HG03139 (cell line): Measurements from ENCODE around the gene FLT4.
"Not testable (repeated sequence)": the region's sequence is repeated elsewhere in the genome, so short reads cannot be mapped to it uniquely, and the experiment has no call there.

Source experiments
- ATAC-seq: cut with Tn5 transposase; IDR thresholded peaks from one replicate; pipeline ENCODE4 v1.9.1; 2021; ENCODE audit not compliant: unreplicated experiment

FLT4 gene

DNA sequence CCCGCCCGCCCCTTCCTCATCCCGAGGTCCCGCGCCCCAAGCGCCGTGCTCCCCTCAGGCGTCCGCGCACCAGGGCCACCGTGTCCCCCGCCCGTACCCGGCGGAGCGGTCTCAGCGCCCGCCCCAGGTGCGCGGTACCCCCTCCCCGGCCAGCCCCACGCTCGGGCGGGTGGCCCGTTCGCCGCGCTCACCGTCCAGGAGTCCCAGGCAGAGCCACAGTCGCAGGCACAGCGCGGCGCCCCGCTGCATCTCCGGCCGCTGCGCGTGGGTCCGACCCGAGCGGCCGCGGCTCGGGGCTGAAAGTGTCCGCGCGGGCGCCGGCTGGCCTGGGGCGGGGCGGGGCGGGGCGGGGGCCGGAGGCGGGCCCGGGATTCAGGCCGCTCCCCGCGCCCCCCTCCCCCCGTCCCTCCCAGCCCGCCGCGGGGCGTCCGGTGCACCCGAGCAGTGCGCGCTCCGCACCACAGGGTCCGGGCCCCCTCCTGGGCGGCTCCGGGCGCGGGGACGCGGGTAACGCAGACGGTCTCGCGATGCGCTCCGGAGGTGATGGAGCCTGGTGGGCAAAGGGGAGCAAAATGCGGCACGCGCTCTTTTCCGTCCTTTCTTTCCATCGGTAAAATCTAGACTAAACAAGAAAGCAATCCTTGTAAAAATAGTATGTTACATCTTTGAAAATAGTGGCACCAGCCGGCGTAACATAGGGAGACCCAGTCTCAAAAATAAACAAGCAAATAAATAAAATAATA, at the start of gene FLT4:
TSS of gene FLT4 (minus strand) at position 304 of the 743 bp plus-strand sequence. CDS start at position 249, 55 bp downstream.
- ATAC-seq, result no peak

DNA sequence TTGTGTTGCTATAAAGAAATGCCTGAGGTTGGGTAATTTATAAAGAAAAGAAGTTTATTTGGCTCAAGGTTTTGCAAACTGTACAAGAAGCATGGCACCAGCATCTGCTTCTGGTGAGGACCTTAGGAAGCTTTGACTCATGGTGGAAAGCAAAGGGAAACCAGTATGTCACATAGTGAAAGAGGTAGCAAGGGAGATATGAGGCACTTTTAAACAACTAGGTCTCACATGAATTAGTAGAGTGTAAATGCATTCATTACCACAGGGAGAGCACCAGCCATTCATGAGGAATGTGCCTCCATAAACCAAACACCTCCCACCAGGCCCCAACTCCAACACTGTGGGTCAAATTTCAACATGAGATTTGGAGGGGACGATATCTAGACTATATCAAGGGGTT, 49.6 kb upstream of the FLT4 start:
- no peak for ATAC-seq

DNA sequence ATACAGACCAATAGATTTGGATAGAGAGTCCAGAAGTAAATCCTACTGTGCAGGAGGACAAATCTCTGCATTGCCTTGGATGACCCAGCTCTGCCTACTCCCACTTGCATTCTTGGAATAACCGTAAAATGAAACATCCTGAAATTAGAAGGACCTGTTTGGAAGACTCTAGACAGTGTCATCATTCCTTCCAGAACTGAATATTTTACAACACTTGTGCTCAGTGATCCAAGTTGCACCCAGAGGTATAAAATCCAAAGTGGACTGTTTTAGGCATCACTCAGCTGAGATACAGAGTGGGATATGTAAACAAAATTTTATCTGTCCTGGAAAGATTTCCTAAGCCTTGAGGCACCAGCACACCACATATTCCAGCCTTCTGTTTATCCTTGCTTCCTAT, 46.7 kb upstream of the FLT4 start:
- no peak for ATAC-seq

- ATAC-seq, result no peak
Observed at GRCh38 chr5:180692429-180692828, 43.0 kb upstream of the FLT4 start.

DNA sequence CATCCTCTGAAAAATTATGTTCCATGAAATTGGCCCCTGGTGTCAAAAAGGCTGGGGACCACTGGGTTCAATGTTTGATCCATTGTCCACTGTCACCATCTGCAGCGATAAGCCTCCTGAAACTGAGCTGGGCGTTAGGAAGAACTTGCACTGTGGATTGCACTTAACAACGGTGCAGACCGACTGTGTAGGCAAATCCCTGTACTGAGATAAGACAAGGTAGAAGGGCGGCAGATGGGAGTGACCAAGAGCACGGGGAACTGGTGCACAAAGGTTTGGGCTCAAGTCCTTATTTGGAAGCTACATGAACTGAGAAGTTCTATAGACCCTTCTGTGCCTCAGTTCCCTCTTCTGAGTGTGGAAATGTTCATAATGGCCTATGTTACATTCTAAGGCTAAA, 41.6 kb upstream of the FLT4 start:
- ATAC-seq, result no peak

GRCh38 chr5:180690562-180690961, 41.2 kb upstream of the FLT4 start:
- ATAC-seq, result no peak

DNA sequence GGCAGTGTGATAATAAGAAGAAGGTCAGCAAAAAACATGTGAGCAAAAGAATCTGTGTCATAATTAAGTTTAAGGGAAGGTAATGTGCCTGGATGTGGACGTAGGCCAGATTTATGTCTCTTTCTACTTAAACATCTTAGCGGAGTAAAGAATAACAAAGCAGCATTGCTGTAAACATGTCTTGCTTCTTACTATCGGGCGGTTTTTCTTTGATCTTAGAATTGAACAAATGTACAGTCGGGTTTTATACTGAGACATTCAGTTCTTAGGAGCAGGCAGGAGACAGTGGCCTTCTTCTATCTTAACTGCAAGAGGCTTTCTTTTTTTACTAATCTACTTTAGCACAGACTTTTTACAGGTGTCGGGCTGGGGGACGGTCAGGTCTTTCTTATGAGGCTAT, 40.4 kb upstream of the FLT4 start:
- ATAC-seq, result no peak

DNA sequence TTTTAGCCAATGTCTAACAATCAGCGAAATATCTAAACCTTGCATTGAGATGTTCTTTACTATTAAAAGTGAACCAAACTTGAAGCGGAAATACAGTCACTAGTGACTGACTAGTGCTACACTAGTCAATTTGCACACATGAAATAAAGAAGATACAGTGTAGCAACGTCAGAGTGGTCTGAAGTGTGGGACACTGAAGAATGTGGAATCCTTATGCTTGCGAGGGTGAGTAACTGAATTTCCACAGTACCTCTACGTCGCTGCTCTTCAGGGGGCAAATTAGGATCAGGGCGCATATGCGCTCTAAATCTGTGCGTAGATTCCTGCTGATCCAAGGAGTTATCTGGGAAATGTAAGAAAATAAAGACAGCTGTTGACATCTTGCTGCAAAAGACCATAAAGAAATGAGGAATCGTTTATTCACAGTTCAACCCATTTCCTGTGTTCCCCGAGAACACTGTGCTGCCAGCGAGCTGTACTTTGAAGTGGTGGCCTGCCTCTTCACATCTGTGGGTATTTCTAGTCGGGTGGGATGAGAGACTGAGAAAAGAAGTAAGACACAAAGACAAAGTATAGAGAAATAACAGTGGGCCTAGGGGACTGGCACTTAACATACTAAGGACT, 39.8 kb upstream of the FLT4 start:
- no peak for ATAC-seq

GRCh38 chr5:180688330-180689070, 39.1 kb upstream of the FLT4 start:
- no peak for ATAC-seq

- not testable (repeated sequence) for ATAC-seq
Observed at GRCh38 chr5:180686799-180687198, 37.4 kb upstream of the FLT4 start.

DNA sequence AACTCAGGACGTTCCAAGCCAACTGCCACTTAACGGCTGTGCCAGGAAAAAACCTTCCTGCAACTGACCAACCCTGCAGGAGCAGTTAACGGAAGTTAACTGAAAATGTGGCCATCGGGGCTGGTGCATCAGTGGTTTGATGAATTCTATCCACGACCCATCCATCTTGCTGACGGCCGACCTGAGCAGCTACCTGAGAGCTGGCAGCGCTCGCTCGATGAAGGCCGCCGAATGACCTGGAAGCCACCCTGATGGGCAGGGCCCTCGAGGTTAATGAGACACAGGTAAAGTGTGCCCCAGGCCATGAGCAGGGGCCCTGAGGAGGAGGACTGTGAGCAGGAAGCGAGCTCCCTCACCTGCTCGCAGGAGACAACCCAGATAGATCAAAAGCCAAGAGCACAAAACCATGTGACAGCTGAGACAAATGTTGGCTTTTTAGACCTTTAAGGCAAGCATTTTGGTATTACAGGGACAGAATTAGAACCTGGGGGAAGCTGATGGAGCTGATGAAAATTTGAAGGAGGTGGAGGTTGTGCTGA, 35.3 kb upstream of the FLT4 start:
- no peak for ATAC-seq

DNA sequence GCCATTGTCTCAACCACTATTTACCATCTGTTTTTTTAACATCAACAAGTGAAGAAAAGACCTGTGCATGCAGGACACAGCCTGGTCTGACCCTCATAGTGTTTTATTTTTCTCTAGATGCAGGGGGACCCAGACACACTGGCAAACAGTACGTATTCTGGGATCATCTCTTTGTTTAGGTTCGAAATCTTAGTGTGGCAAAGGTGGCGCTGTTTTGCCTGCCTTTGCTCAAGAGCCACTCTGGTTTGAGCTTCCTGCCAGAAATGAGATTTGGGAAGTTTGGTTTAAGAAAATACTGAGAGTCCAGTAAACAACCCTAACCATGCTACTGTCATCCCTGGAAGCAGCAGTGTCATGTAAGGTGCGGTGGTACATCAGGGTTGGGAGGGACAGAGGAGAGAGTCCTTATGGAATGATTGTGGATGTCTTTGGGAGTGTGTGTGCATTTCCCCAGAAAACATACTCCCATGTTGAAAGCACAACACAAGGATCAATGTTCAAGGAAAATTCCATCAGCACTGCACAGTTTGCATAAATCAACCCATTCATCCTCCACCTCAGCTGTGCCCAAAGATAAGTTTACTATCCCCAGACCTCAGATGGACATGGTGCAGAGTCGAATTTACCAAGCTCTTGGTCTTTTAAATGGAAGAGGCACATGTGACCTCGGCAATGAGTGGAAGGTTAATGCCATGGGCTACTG, 34.0 kb upstream of the FLT4 start:
- ATAC-seq, result no peak

GRCh38 chr5:180682560-180682959, 33.2 kb upstream of the FLT4 start:
- no peak for ATAC-seq

DNA sequence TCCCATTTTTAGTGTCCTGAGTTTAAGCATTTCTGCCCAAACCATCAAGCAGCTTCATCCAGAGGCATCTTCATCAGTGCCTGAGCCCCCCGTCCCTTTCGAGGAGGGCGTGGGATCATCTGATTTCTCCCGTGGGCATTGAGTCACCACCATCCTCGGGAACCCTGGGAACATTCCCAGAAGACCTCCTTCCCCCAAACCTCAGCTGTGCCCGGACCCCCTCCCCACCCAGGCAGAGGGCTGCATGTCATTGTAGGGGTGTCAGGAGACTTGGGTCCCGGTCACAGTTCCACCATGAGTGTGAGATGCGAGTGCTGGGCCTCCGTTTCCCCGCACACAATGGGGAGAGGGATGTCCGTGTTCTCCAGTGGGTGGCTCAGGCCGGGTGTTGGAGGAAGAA, 32.6 kb upstream of the FLT4 start:
- not testable (repeated sequence) for ATAC-seq

DNA sequence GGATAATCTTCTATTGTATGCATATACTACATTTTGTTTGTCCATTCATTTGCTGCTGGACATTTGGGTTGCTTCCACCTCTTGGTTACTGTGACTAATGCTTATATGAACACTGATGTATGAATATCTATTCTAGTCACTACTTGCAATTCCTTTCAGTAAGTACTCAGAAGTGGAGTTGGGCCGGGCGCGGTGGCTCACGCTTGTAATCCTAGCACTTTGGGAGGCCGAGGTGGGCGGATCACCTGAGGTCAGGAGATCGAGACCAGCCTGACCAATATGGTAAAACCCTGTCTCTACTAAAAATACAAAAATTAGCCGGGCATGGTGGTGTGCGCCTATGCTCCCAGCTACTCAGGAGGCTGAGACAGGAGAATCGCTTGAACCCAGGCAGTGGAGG, 28.9 kb upstream of the FLT4 start:
- ATAC-seq, result not testable (repeated sequence)

GRCh38 chr5:180675036-180675635, 25.7 kb upstream of the FLT4 start:
- ATAC-seq, result no peak

GRCh38 chr5:180674090-180674475, 24.7 kb upstream of the FLT4 start:
- not testable (repeated sequence) for ATAC-seq

- ATAC-seq, result no peak
Observed at GRCh38 chr5:180673371-180674089, 24.1 kb upstream of the FLT4 start.

DNA sequence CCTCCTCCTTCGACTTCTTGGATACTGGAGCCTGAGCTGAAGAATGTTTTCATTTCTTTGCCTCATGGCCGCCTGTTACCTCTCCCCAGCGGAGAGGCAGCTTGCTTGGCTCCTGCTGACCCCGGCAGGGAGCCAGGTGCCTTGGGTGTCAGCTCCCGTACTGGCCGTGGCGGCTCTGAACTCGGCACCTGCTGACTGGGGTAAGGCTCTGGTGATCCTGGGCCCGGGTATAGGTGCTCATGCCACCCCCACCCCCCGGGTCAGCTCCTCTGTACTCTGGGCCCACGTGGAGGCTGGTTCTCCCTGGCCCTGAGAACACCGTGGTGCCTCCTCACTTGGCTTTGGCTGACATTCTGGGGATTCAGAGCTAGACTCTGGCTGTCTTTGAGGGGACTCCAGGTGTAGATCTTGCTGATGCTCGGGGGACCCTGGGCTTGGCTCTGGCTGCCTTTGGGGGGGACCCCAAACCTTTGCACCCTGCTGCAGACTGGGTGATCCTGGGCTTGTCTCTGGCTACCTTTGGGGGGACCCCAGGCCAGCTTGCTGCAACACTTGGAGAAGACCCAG, 22.6 kb upstream of the FLT4 start:
- not testable (repeated sequence) for ATAC-seq
